Liver (tissue), 9 donors: Measurements from ENCODE around the gene ARID5B. TPM values are rescaled to one million over a fixed set of nuclear protein-coding genes. Genes with fewer than 3 reads are reported as not detected.

ENCODE experiments used
- DNase-seq: peaks from one replicate; pipeline ENCODE4 v3.0.0-alpha.2; 2017; ENCODE audit warnings: low spot score
- H3K27ac ChIP-seq, 2 donors: one replicate each; pipeline ENCODE4 v1.7.0; 2013; ENCODE audit warnings: inconsistent platforms in 2 of 2, low read length in 2 of 2, control low read depth in 1 of 2, low read depth in 1 of 2, mild to moderate bottlenecking in 1 of 2
- H3K27me3 ChIP-seq, 4 donors: one replicate each; pipeline versions ENCODE4 v1.6.1 to v1.7.0; 2013; ENCODE audit warnings: low read length in 3 of 4, inconsistent platforms in 1 of 4, mild to moderate bottlenecking in 1 of 4, moderate library complexity in 1 of 4; ENCODE audit not compliant: control insufficient read depth in 4 of 4, insufficient read depth in 4 of 4
- H3K36me3 ChIP-seq, 4 donors: one replicate each; pipeline versions ENCODE4 v1.6.1 to v1.7.0; 2013; ENCODE audit warnings: low read length in 3 of 4, mild to moderate bottlenecking in 3 of 4, low read depth in 1 of 4, moderate library complexity in 1 of 4; ENCODE audit not compliant: control insufficient read depth in 4 of 4, insufficient read depth in 3 of 4
- H3K4me1 ChIP-seq, 4 donors: one replicate each; pipeline versions ENCODE4 v1.6.1 to v1.7.0; 2013; ENCODE audit warnings: low read length in 3 of 4, mild to moderate bottlenecking in 3 of 4, moderate library complexity in 1 of 4; ENCODE audit not compliant: control insufficient read depth in 4 of 4, insufficient read depth in 4 of 4
- H3K4me3 ChIP-seq, 3 donors: one replicate each; pipeline versions ENCODE4 v1.6.1 to v1.7.0; 2013; ENCODE audit warnings: low read length in 3 of 3, control low read depth in 1 of 3, low read depth in 1 of 3, mild to moderate bottlenecking in 1 of 3
- H3K9ac ChIP-seq, 2 donors: one replicate each; pipeline ENCODE4 v1.7.0; 2013; ENCODE audit warnings: low read length in 2 of 2, mild to moderate bottlenecking in 2 of 2, moderate library complexity in 2 of 2, control low read depth in 1 of 2, low read depth in 1 of 2
- H3K9me3 ChIP-seq, 4 donors: one replicate each; pipeline versions ENCODE4 v1.6.1 to v1.7.0; 2013; ENCODE audit warnings: low read length in 3 of 4; ENCODE audit not compliant: control insufficient read depth in 4 of 4
- EGR1 ChIP-seq, 2 donors: IDR thresholded peaks; 2 replicates each; pipeline ENCODE4 v1.6.1; 2016 to 2018; ENCODE audit warnings: antibody characterized with exemption in 2 of 2, low read depth in 2 of 2
- FOXA1 ChIP-seq: IDR thresholded peaks from 2 replicates; pipeline ENCODE4 v1.6.1; 2016; ENCODE audit warnings: antibody characterized with exemption
- FOXA2 ChIP-seq: IDR thresholded peaks from 2 replicates; pipeline ENCODE4 v1.6.1; 2016; ENCODE audit warnings: antibody characterized with exemption
- GABPA ChIP-seq, 2 donors: IDR thresholded peaks in 1 of 2; conservative IDR thresholded peaks in 1 of 2; 2 replicates each; pipeline ENCODE4 v1.6.1; 2016; ENCODE audit warnings: antibody characterized with exemption in 2 of 2, mild to moderate bottlenecking in 1 of 2, moderate library complexity in 1 of 2
- HNF4A ChIP-seq, 2 donors: conservative IDR thresholded peaks; 2 replicates each; pipeline ENCODE4 v1.6.1; 2016; ENCODE audit warnings: antibody characterized with exemption in 2 of 2, mild to moderate bottlenecking in 2 of 2
- HNF4G ChIP-seq: IDR thresholded peaks from 2 replicates; pipeline ENCODE4 v1.6.1; 2016; ENCODE audit warnings: antibody characterized with exemption
- JUND ChIP-seq, 2 donors: IDR thresholded peaks; 2 replicates each; pipeline ENCODE4 v1.6.1; 2016; ENCODE audit warnings: antibody characterized with exemption in 2 of 2
- NR2F2 ChIP-seq: IDR thresholded peaks from 2 replicates; pipeline ENCODE4 v1.6.1; 2016; ENCODE audit warnings: antibody characterized with exemption
- RAD21 ChIP-seq, 2 donors: IDR thresholded peaks; 2 replicates each; pipeline ENCODE4 v1.6.1; 2016; ENCODE audit warnings: antibody characterized with exemption in 2 of 2, mild to moderate bottlenecking in 2 of 2
- RXRA ChIP-seq, 2 donors: IDR thresholded peaks; 2 replicates each; pipeline ENCODE4 v1.6.1; 2017 to 2018; ENCODE audit warnings: antibody characterized with exemption in 2 of 2, mild to moderate bottlenecking in 1 of 2
- SP1 ChIP-seq: IDR thresholded peaks from 2 replicates; pipeline ENCODE4 v1.6.1; 2018; ENCODE audit warnings: antibody characterized with exemption, mild to moderate bottlenecking
- TAF1 ChIP-seq: conservative IDR thresholded peaks from 2 replicates; pipeline ENCODE4 v1.6.1; 2016; ENCODE audit warnings: antibody characterized with exemption, mild to moderate bottlenecking
- YY1 ChIP-seq: IDR thresholded peaks from 2 replicates; pipeline ENCODE4 v1.6.1; 2016; ENCODE audit warnings: antibody characterized with exemption, mild to moderate bottlenecking
- WGBS: extraction: QIAGEN DNeasy Blood & Tissue Kit; methylation state at CpG from one replicate; pipeline ENCODE4 v1.1.7; 2013; 5-methylcytosine and 5-hydroxymethylcytosine counted together
- polyA plus RNA-seq, 2 donors: library from polyadenylated mRNA; stranded (reverse) in 1 of 2; unstranded in 1 of 2; fragments of 200-250 nt in 1 of 2; fragments of >200 nt in 1 of 2; fragmentation: Nextera tagmentation in 1 of 2; extraction: Ambion mirVana in 1 of 2; gene quantifications; one replicate each; pipeline versions ENCODE4 v1.2.1 to v1.2.3, GENCODE V29; 2013 to 2015
- total RNA-seq, 2 donors: library from RNA; depleted of rRNA; stranded (reverse); fragments of >200 nt; gene quantifications; one replicate each; pipeline ENCODE4 v1.2.3, GENCODE V29; 2014
- TF ChIP-seq, protein P1 (sequence below): IDR thresholded peaks from 2 replicates; pipeline ENCODE4 v1.6.1; 2016; ENCODE audit warnings: antibody characterized with exemption
- TF ChIP-seq, protein P2 (sequence below): IDR thresholded peaks from 2 replicates; pipeline ENCODE4 v1.6.1; 2016; ENCODE audit warnings: antibody characterized with exemption, mild to moderate bottlenecking
- TF ChIP-seq, protein P3 (sequence below): IDR thresholded peaks from 2 replicates; pipeline ENCODE4 v1.6.1; 2016; ENCODE audit warnings: antibody characterized with exemption
- TF ChIP-seq, protein P4 (sequence below): fragments of 150-350 bp; IDR thresholded peaks from 2 replicates; pipeline ENCODE4 v1.5.1; 2017; ENCODE audit warnings: improper control_type of control experiment, low read depth, low read length; ENCODE audit not compliant: missing input control
- TF ChIP-seq, protein P5 (sequence below): IDR thresholded peaks from 2 replicates; pipeline ENCODE4 v1.6.1; 2016; ENCODE audit warnings: antibody characterized with exemption
- donor health status: healthy.
- donor health status: healthy.
- donor health status: healthy.
- donor health status: healthy.
- donor health status: healthy.

ARID5B gene
- total and polyA plus RNA-seq, 4 donors = 1.3 to 6.4 (median 5.2) TPM

DNA sequence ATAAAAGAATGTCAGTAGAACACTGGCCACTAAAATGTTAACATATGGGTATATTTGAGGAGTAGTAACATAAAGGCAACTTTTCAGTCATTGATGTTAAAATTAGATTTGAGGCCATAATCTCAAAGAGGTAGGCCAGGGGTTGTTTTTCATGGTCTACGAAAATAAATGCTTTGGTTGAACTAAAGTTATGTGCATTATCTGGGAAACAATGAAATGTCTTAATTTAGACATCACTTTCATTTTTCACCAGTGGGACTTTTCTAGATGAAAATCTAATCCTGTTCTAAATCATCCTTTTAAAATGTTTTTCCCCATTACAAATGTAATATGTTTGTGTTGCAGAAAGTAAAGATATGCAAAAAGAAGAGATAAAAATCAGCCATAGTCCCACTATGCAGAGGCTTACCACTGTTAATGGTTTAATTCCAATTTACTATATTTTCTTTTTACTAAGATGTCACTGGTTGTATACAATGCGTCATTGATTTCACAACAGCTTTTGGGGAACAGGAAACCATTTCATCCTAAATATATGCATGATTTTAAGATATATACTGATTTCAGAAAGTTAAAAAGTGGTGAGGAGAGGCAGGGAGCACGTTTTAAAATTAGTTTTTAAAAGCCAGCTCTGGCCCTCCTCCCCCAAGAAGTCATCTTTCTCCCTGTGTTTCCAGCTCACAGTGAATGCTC lies 64.3 kb downstream of the ARID5B start:
- Histone ChIP-seq H3K4me3 (no peak overlapping the region), H3K36me3 (no peaks in the 10 kb centered on the region), H3K27me3 (no peaks in the 10 kb centered on the region), H3K4me1 (peaks cover 3 to 40% (median 16%) of the 10 kb centered on the region in 4 donors), H3K9me3 (no peaks in the 10 kb centered on the region), H3K27ac (no peak overlapping the region), H3K9ac (no peak overlapping the region)
- WGBS = 77% methylated on average over 3 of the region's 3 CpGs
- DNase-seq = no peak
- TF ChIP-seq, protein P1, sequence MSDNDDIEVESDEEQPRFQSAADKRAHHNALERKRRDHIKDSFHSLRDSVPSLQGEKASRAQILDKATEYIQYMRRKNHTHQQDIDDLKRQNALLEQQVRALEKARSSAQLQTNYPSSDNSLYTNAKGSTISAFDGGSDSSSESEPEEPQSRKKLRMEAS = no peak
- TF ChIP-seq EGR1 (IDR thresholded peaks at IDR 0.05; ENCODE audit: low read depth in 2 of 2) (no peak), FOXA2 (no peak), SP1 (no peak), FOXA1 (no peak), NR2F2 (no peak), HNF4G (no peak), HNF4A (conservative IDR thresholded peaks at IDR 0.05) (no peak), RAD21 (IDR thresholded peaks at IDR 0.05) (no peak), GABPA (IDR thresholded peaks at IDR 0.05 in 1 of 2, conservative IDR thresholded peaks at IDR 0.05 in 1 of 2) (no peak), RXRA (IDR thresholded peaks at IDR 0.05) (no peak), YY1 (no peak), TAF1 (no peak), JUND (IDR thresholded peaks at IDR 0.05) (no peak)
- TF ChIP-seq, protein P2, sequence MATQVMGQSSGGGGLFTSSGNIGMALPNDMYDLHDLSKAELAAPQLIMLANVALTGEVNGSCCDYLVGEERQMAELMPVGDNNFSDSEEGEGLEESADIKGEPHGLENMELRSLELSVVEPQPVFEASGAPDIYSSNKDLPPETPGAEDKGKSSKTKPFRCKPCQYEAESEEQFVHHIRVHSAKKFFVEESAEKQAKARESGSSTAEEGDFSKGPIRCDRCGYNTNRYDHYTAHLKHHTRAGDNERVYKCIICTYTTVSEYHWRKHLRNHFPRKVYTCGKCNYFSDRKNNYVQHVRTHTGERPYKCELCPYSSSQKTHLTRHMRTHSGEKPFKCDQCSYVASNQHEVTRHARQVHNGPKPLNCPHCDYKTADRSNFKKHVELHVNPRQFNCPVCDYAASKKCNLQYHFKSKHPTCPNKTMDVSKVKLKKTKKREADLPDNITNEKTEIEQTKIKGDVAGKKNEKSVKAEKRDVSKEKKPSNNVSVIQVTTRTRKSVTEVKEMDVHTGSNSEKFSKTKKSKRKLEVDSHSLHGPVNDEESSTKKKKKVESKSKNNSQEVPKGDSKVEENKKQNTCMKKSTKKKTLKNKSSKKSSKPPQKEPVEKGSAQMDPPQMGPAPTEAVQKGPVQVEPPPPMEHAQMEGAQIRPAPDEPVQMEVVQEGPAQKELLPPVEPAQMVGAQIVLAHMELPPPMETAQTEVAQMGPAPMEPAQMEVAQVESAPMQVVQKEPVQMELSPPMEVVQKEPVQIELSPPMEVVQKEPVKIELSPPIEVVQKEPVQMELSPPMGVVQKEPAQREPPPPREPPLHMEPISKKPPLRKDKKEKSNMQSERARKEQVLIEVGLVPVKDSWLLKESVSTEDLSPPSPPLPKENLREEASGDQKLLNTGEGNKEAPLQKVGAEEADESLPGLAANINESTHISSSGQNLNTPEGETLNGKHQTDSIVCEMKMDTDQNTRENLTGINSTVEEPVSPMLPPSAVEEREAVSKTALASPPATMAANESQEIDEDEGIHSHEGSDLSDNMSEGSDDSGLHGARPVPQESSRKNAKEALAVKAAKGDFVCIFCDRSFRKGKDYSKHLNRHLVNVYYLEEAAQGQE = no peak
- TF ChIP-seq, protein P3, sequence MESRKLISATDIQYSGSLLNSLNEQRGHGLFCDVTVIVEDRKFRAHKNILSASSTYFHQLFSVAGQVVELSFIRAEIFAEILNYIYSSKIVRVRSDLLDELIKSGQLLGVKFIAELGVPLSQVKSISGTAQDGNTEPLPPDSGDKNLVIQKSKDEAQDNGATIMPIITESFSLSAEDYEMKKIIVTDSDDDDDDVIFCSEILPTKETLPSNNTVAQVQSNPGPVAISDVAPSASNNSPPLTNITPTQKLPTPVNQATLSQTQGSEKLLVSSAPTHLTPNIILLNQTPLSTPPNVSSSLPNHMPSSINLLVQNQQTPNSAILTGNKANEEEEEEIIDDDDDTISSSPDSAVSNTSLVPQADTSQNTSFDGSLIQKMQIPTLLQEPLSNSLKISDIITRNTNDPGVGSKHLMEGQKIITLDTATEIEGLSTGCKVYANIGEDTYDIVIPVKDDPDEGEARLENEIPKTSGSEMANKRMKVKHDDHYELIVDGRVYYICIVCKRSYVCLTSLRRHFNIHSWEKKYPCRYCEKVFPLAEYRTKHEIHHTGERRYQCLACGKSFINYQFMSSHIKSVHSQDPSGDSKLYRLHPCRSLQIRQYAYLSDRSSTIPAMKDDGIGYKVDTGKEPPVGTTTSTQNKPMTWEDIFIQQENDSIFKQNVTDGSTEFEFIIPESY = no peak
- TF ChIP-seq, protein P4, sequence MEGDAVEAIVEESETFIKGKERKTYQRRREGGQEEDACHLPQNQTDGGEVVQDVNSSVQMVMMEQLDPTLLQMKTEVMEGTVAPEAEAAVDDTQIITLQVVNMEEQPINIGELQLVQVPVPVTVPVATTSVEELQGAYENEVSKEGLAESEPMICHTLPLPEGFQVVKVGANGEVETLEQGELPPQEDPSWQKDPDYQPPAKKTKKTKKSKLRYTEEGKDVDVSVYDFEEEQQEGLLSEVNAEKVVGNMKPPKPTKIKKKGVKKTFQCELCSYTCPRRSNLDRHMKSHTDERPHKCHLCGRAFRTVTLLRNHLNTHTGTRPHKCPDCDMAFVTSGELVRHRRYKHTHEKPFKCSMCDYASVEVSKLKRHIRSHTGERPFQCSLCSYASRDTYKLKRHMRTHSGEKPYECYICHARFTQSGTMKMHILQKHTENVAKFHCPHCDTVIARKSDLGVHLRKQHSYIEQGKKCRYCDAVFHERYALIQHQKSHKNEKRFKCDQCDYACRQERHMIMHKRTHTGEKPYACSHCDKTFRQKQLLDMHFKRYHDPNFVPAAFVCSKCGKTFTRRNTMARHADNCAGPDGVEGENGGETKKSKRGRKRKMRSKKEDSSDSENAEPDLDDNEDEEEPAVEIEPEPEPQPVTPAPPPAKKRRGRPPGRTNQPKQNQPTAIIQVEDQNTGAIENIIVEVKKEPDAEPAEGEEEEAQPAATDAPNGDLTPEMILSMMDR = no peak
- TF ChIP-seq, protein P5, sequence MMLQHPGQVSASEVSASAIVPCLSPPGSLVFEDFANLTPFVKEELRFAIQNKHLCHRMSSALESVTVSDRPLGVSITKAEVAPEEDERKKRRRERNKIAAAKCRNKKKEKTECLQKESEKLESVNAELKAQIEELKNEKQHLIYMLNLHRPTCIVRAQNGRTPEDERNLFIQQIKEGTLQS = no peak
